Colonic mucosa (tissue), 4 donors: ENCODE data around the gene CERT1. TPM values are rescaled to one million over a fixed set of nuclear protein-coding genes. Genes with fewer than 3 reads are reported as not detected.

Experiments used
- DNase-seq: peaks from one replicate; pipeline ENCODE4 v3.0.0-alpha.2; 2020
- H3K27ac ChIP-seq: fragments of 200-600 bp; one replicate; pipeline ENCODE4 v1.8.0; 2021
- H3K27me3 ChIP-seq: fragments of 200-600 bp; one replicate; pipeline ENCODE4 v1.8.0; 2021
- H3K36me3 ChIP-seq: fragments of 200-600 bp; one replicate; pipeline ENCODE4 v1.8.0; 2021
- H3K4me1 ChIP-seq: fragments of 200-600 bp; one replicate; pipeline ENCODE4 v1.8.0; 2021; ENCODE audit warnings: mild to moderate bottlenecking
- H3K4me3 ChIP-seq: fragments of 200-600 bp; one replicate; pipeline ENCODE4 v1.8.0; 2021
- H3K9ac ChIP-seq, 2 donors: one replicate each; pipeline ENCODE4 v1.7.0; 2013; ENCODE audit warnings: control low read depth in 2 of 2, low read depth in 2 of 2, low read length in 2 of 2
- H3K9me3 ChIP-seq: fragments of 200-600 bp; one replicate; pipeline ENCODE4 v1.8.0; 2021
- intact Hi-C: fragments of 100-400 bp; cut with DNase I; formaldehyde crosslinking; loops from one replicate; pipeline ENCODE4 v1.14.1; 2022
- total RNA-seq, 2 donors: library from RNA; stranded (reverse); fragmentation: NEBNext Ultra II Directional in 1 of 2; extraction: Animal tissue kit (Norgen Biotek cat#: 25700) in 1 of 2; gene quantifications; one replicate each; pipeline ENCODE4 v1.2.1, GENCODE V29; 2021
- TF ChIP-seq, protein P1 (sequence below): fragments of 200-600 bp; IDR thresholded peaks from one replicate; pipeline ENCODE4 v1.8.0; 2022; ENCODE audit warnings: antibody characterized with exemption, mild to moderate bottlenecking
- donor health status: healthy.
- donor health status: DM: no; HTN: no; CAD: no.
- donor health status: DM: no; HTN: no; CAD: no.

The CERT1 gene
- total RNA-seq, 2 donors from 2014 or later: 34.0 to 44.5 TPM

DNA sequence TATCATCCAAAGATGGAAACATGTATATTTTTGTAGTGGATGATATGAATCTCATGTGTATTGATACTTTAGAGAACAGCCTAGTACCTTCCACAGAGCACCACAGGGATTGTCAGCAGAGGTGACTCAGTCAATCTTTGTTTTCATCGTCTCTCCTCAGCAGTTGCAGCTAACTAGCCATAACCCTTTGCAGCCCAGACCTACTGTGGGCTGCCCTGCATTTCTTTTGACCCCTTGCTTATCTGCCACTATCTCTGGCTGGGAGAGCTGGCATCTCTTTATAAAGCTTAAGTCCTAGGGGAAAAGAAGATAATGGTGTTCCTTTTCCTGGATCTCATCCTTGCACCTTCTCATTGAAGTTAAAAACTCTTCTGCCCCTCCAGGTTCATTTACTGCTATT lies 145.7 kb downstream of the CERT1 start:
- Histone ChIP-seq H3K9me3 (no peaks in the 10 kb centered on the region), H3K9ac (no peak overlapping the region), H3K4me3 (no peak overlapping the region), H3K36me3 (no peaks in the 10 kb centered on the region), H3K4me1 (no peaks in the 10 kb centered on the region), H3K27me3 (no peaks in the 10 kb centered on the region), H3K27ac (no peak overlapping the region)
- TF ChIP-seq, protein P1, sequence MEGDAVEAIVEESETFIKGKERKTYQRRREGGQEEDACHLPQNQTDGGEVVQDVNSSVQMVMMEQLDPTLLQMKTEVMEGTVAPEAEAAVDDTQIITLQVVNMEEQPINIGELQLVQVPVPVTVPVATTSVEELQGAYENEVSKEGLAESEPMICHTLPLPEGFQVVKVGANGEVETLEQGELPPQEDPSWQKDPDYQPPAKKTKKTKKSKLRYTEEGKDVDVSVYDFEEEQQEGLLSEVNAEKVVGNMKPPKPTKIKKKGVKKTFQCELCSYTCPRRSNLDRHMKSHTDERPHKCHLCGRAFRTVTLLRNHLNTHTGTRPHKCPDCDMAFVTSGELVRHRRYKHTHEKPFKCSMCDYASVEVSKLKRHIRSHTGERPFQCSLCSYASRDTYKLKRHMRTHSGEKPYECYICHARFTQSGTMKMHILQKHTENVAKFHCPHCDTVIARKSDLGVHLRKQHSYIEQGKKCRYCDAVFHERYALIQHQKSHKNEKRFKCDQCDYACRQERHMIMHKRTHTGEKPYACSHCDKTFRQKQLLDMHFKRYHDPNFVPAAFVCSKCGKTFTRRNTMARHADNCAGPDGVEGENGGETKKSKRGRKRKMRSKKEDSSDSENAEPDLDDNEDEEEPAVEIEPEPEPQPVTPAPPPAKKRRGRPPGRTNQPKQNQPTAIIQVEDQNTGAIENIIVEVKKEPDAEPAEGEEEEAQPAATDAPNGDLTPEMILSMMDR: no peak
- intact Hi-C loops: no loop called here
- no peak for DNase-seq

DNA sequence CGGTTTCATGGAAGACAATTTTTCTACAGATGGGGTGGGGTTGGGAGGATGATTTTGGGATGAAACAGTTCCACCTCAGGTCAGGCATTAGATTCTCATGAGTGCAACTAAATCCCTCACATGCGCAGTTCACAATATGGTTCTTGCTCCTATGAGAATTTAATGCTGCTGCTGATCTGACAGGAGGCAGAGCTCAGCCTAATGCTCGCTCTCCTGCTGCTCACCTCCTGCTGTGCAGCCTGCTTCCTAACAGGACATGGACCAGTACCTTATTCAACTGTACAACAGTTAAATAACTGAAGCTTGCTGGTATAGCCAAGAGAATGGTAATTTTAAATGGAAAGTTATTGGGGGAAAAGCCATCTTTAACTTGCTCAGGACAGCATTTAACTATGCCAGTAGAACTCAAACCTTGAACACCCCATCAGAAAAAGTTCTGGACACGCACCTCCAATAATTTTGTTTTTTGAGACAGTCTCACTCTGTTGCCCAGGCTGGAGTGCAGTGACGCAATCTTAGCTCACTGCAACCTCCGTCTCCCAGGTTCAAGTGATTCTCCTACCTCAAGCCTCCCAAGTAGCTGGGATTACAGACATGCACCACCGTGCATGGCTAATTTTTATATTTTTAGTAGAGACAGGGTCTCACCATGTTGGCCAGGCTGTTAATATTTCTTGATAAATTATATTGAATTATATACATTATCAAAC lies 146.7 kb downstream of the CERT1 start:
- Histone ChIP-seq H3K36me3 (peaks cover under 1% of the 10 kb centered on the region), H3K27ac (no peak overlapping the region), H3K4me3 (no peak overlapping the region), H3K27me3 (no peaks in the 10 kb centered on the region), H3K4me1 (no peaks in the 10 kb centered on the region), H3K9me3 (no peaks in the 10 kb centered on the region), H3K9ac (no peak overlapping the region)
- intact Hi-C loops: no loop called here
- DNase-seq: no peak
- TF ChIP-seq, protein P1: no peak

DNA sequence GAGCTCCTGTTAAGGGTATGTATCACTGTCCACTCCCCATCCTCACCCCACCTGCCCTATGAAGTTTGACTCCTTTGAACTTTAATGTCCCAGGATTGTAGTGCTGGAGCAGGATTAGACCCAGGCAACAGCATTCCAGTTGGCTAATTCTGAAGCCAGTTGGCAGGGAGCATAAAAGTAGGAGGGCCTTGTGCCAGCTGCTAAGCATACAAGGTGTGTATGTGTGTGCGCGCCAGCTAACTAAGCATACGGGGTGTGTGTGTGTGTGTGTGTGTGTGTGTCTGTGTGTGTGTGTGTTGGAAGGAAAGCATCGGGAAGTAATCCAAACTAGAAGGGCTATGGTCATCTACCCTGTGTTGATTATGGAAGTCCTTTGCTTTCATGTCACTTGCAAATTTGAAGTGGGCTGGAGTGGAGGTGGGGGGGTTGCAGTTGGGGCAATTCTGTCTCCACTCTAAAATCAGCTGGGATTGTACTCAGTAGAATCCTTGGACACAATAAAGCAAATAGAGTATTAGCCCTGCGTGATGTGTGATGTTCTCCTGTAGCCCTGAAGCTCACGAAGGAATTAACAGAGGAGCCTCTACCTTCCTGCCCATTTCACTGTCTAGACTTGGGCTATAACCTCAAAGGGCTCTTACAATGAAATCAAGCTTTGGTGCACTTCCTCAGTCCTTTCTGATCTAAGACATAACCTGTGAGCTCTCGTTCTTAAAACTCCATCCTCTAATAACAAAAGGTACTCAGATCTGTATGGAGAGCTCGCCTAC lies 147.5 kb downstream of the CERT1 start:
- intact Hi-C loops: no loop called here
- peak; percentile 59 for DNase-seq
- TF ChIP-seq, protein P1: no peak
- peaks cover 9% of the 10 kb centered on the region for H3K36me3 ChIP-seq
- H3K27ac ChIP-seq: no peak overlapping the region
- H3K4me3 ChIP-seq: no peak overlapping the region
- no peaks in the 10 kb centered on the region for H3K9me3 ChIP-seq
- H3K27me3 ChIP-seq: no peaks in the 10 kb centered on the region
- H3K4me1 ChIP-seq: no peaks in the 10 kb centered on the region
- no peak overlapping the region for H3K9ac ChIP-seq

DNA sequence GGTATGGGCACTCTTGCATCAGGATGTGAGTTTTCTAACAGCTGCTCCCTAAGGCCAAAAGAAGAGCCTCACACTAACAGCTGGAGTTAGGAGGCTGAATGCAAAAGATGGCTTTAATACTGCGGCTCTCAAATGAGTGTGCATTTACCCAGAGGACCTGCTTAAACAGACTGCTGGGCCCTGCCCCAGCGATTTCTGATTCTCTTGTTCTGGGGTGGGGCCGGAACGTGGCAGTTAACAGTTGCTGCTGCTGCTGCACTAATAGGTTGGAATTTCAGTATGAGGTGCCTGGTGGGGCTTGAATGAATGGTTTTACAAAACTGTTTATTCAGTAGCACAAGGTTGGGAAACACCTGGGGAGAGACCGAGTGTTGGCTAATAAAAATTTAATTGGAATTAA lies 148.3 kb downstream of the CERT1 start:
- intact Hi-C loops: no loop called here
- Histone ChIP-seq H3K9ac (no peak overlapping the region), H3K4me1 (no peaks in the 10 kb centered on the region), H3K27ac (no peak overlapping the region), H3K4me3 (no peak overlapping the region), H3K27me3 (no peaks in the 10 kb centered on the region), H3K36me3 (peaks cover 10% of the 10 kb centered on the region), H3K9me3 (no peaks in the 10 kb centered on the region)
- DNase-seq: no peak
- TF ChIP-seq, protein P1: no peak

DNA sequence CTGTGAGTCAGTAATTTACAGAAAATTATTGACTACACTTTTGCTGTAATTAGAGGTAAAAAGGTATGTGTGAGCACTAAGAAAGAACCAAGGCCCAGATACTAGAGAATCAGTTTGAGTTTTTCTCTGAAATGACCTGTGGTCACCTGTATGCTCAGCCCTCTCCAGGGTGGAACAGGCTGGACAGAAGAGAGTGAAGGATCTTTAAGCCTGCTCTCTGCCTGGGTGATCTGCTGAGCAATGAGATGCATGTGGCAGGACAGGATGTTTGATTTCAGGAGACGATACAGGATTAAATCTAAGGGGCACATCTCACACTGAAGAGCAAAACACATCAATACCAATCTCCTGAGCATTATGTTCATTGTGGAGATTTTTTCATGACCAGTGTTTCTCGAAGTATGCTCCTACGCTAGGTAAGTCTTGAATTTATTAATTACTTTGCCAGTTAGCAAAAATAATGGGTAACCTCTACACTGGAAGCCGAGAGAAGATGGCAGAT lies 148.9 kb downstream of the CERT1 start:
- no peaks in the 10 kb centered on the region for H3K9me3 ChIP-seq
- no peak overlapping the region for H3K9ac ChIP-seq
- H3K4me1 ChIP-seq: no peaks in the 10 kb centered on the region
- intact Hi-C loops: no loop called here
- H3K27ac ChIP-seq: no peak overlapping the region
- DNase-seq: no peak
- TF ChIP-seq, protein P1: no peak
- H3K4me3 ChIP-seq: no peak overlapping the region
- H3K27me3 ChIP-seq: no peaks in the 10 kb centered on the region
- peaks cover 10% of the 10 kb centered on the region for H3K36me3 ChIP-seq
